Stimulated activated CD4-positive, alpha-beta T cell treated with anti-CD3 and anti-CD28 coated beads, Interleukin-1b, Interleukin-23, amount 100 ng/mL, for 1 hour (primary cell): Measurements from ENCODE around the gene APMAP.
"Not testable (repeated sequence)": the region's sequence is repeated elsewhere in the genome, so short reads cannot be mapped to it uniquely, and the experiment has no call there.

Experiments
- DNase-seq, 2 donors: peaks; one replicate each; pipeline ENCODE4 v3.0.0-alpha.2; 2020; ENCODE audit warnings: low read depth in 2 of 2

APMAP gene

GRCh38 chr20:24935140-24935539 lies 57.4 kb downstream of the APMAP start:
- no peak for DNase-seq

GRCh38 chr20:24934716-24935115 lies 57.8 kb downstream of the APMAP start:
- no peak for DNase-seq

GRCh38 chr20:24934101-24934661 lies 58.4 kb downstream of the APMAP start:
- DNase-seq, result no peak

- no peak for DNase-seq
Measured at GRCh38 chr20:24933266-24933908, 59.2 kb downstream of the APMAP start.

- not testable (repeated sequence) for DNase-seq
Measured at GRCh38 chr20:24931893-24932292, 60.7 kb downstream of the APMAP start.

- DNase-seq, result not testable (repeated sequence)
Measured at GRCh38 chr20:24930724-24931688, 61.5 kb downstream of the APMAP start.

GRCh38 chr20:24929867-24930723 lies 62.5 kb downstream of the APMAP start:
- not testable (repeated sequence) for DNase-seq

GRCh38 chr20:24929259-24929658 lies 63.3 kb downstream of the APMAP start:
- not testable (repeated sequence) for DNase-seq

- not testable (repeated sequence) for DNase-seq
Measured at GRCh38 chr20:24920706-24921105, 71.8 kb downstream of the APMAP start.

- DNase-seq, result not testable (repeated sequence)
Measured at GRCh38 chr20:24919665-24920064, 72.9 kb downstream of the APMAP start.

- DNase-seq, result no peak
Measured at GRCh38 chr20:24918579-24919566, 73.7 kb downstream of the APMAP start.

GRCh38 chr20:24917797-24918578 lies 74.6 kb downstream of the APMAP start:
- DNase-seq, result peak in 1 of 2 donors; percentile 21

GRCh38 chr20:24917056-24917455 lies 75.5 kb downstream of the APMAP start:
- DNase-seq, result no peak

- DNase-seq, result no peak
Measured at GRCh38 chr20:24916412-24916811, 76.1 kb downstream of the APMAP start.

GRCh38 chr20:24915892-24916291 lies 76.7 kb downstream of the APMAP start:
- no peak for DNase-seq

- DNase-seq, result no peak
Measured at GRCh38 chr20:24915440-24915839, 77.1 kb downstream of the APMAP start.

GRCh38 chr20:24914388-24915241 lies 77.9 kb downstream of the APMAP start:
- DNase-seq, result no peak

- DNase-seq, result no peak
Measured at GRCh38 chr20:24913076-24913628, 79.4 kb downstream of the APMAP start.
